Hematopoietic multipotent progenitor cell treated with erythropoietin and hydrocortisone succinate and interleukin-3 and kit ligand, for 4 days (in vitro differentiated cells): ENCODE measurements around the gene CYTH3.
A peak's percentile ranks its signal among the peaks of the same experiment; 100 is the strongest.

ENCODE experiments used
- DNase-seq: peaks from one replicate; pipeline ENCODE4 v3.0.0-alpha.2; 2015

The CYTH3 gene

DNA sequence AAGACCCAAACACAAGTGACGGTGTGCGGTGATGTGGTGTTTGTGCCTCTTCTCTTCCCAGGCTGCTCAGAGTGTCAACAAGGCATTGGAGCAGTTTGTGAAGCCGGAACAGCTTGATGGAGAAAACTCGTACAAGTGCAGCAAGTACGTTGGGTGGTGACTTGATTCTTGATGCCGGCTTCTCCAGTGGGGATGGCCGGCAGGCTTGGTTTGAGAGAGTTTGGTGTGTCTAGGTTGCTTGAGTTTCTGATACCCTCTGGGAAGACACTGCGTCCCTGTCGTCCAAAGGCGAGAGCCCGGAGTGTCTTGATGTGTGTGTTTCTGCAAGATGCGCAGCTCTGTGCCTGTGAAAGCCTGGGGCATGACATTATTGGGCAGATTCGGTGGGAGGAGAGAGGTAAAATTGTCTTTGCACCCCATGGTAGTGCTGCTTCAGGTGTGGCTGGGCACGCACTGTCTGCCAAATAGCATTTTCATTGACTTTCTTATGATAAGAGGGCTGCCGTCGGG is 129.5 kb downstream of the CYTH3 start:
- DNase-seq, result no peak

GRCh38 chr7:6139189-6139996 is 133.0 kb downstream of the CYTH3 start:
- peak; percentile 73 for DNase-seq

DNA sequence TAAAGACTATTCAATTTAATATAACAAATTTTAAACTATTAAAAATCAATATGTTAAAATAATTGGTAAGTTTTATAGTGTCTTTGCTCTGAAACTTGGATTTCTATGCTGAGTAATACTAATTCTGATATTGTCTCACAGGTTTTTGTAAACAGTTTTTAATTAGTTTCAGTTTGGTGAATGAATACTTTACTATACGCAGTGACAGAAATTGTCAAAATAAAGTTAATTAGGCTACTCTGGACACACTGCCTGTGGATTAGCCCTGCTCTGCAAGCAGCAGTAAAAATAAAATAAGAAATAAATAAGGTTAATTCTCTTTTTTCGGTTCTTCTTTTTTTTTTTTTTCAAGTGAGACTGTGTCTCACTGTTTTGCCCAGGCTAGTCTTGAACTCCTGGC is 135.9 kb downstream of the CYTH3 start:
- DNase-seq, result no peak

GRCh38 chr7:6133249-6133648 is 139.2 kb downstream of the CYTH3 start:
- no peak for DNase-seq

DNA sequence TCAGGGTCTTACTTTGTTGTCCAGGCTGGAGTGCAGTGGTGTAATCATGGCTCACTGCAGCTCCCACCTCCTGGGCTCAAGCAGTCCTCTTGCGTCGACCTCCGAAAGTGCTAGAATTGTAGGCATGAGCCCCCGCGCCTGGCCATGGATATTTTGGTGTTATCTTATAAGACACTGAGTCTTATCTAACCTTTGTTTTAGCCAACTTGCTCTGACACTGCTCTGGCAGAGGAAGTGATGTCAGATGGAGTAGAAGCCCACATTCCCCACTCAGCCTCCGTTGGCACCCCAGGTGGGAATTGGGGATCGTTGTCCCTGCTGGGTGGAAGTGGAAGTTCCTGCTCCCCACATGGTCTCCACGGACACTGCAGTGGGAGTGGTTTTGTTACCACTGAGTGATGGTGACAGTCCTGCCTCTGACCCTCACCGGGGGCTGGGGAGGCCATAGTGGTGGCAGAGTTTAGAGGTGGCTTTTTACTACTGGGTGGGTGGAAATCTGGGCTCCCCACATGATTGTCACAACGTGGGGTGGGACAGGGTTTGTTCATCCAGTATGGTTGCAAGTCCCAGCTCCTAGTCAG is 142.3 kb downstream of the CYTH3 start:
- peak; percentile 46 for DNase-seq

- DNase-seq, result no peak
These were observed 144.2 kb downstream of the CYTH3 start for GRCh38 chr7:6128205-6128604.

GRCh38 chr7:6127110-6127490 is 145.3 kb downstream of the CYTH3 start:
- DNase-seq, result no peak

DNA sequence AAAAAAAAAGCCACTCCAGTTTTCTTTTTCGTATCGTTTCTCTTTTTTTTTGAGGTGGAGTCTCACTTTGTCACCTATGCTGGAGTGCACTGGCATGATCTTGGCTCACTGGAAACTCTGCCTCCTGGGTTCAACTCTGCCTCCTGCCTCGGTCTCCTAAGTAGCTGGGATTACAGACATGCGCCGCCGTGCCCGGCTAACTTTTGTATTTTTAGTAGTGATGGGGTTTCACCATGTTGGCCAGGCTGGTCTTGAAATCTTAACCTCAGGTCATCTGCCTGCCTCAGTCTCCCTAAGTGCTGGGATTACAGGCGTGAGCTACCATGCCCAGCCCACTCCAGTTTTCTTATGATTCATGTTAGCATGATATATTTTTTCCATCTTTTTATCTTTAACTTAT is 148.6 kb downstream of the CYTH3 start:
- no peak for DNase-seq

GRCh38 chr7:6121141-6121540 is 151.3 kb downstream of the CYTH3 start:
- no peak for DNase-seq

DNA sequence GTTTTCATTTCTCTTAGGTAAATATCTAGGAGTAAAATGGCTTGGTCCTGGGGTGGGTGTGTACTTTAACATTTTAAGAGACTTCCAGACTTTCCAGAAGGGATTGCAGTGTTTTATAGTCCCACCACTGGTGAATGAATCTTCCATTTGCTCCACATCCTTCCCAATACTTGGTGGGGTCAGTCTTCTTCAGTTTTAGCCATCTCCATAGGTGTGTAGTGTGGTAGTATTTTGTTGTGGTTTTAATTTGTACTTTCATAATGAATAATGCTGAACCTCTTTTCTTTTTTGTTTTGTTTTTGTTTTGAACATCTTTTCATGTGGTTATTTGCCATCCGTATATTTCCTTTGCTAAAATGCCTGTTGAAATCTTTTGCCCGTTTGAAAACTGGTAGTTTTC is 154.9 kb downstream of the CYTH3 start:
- DNase-seq, result no peak

- no peak for DNase-seq
These were observed 156.2 kb downstream of the CYTH3 start for GRCh38 chr7:6116211-6116610.
